ENCODE data around the gene RARA.

Gene RARA

DNA sequence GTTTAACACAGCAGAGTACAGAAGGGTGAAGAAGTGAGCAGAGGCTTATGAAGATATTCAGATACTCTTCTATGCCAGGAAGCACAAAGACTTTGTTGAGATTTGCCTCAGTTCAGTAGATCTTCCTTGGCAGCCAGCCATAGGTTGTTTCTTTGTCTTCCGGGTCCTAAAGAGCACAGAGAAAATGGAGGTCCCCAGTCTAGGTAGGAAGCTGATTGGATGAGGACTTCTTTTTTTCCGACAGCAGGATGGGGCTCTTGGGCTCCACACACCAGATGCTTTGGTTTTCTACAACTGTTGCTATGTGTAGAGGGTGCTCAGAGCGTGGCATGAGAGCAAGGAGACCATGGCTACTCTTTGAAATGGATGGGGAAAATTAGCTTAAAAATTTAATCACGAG lies 29.6 kb upstream of the RARA start:
- no peak for DNase-seq
- H3K4me1 ChIP-seq (ENCODE audit: control insufficient read depth, insufficient read depth, low read depth, low read length) = peaks cover 2% of the 10 kb centered on the region
- H3K4ac ChIP-seq (ENCODE audit: low read depth in 1 of 2, low read length in 2 of 2) = no peak overlapping the region
- no peak overlapping the region for H2BK120ac ChIP-seq (ENCODE audit: low read depth, low read length)
- H3K36me3 ChIP-seq (ENCODE audit: control insufficient read depth in 1 of 2, insufficient read depth in 2 of 2, low read depth in 1 of 2, low read length in 2 of 2) = peaks cover 41 to 75% of the 10 kb centered on the region in 2 experiments
- H4K91ac ChIP-seq (ENCODE audit: low read length) = no peak overlapping the region
- H3K14ac ChIP-seq (ENCODE audit: low read length in 2 of 2) = no peak overlapping the region
- H3K23ac ChIP-seq (ENCODE audit: low read length in 2 of 2) = no peak overlapping the region
- H3K9me3 ChIP-seq (ENCODE audit: control insufficient read depth, low read length) = no peaks in the 10 kb centered on the region
- H2BK15ac ChIP-seq (ENCODE audit: low read depth, poor library complexity, severe bottlenecking) = no peak overlapping the region
- no peaks in the 10 kb centered on the region for H3K27me3 ChIP-seq (ENCODE audit: control insufficient read depth in 1 of 2, insufficient read depth in 1 of 2, low read length in 2 of 2)
- no peak overlapping the region for H2BK12ac ChIP-seq (ENCODE audit: low read length in 2 of 2)
- no peak overlapping the region for H3K27ac ChIP-seq (ENCODE audit: low read length, poor library complexity, severe bottlenecking)
- no peak overlapping the region for H3K4me3 ChIP-seq (ENCODE audit: insufficient read depth in 1 of 2, low read depth in 1 of 2, low read length in 2 of 2)
- no peak overlapping the region for H4K8ac ChIP-seq (ENCODE audit: low read length)
- WGBS = 94% methylated on average over 3 of the region's 4 CpGs
- no peak overlapping the region for H3K9ac ChIP-seq (ENCODE audit: low read length)
- no peak overlapping the region for H2AK5ac ChIP-seq (ENCODE audit: low read length, severe bottlenecking)
- H3K4me2 ChIP-seq (ENCODE audit: low read length, poor library complexity, severe bottlenecking) = no peak overlapping the region
- no peak overlapping the region for H2AFZ ChIP-seq (ENCODE audit: low read depth, low read length)
- H3K79me1 ChIP-seq (replicated peaks; ENCODE audit: low read length, poor library complexity, severe bottlenecking) = peaks cover 2% of the 10 kb centered on the region
- no peak overlapping the region for H3K18ac ChIP-seq (ENCODE audit: low read depth in 1 of 2, low read length in 2 of 2)
- H2BK5ac ChIP-seq (ENCODE audit: low read depth, low read length, poor library complexity, severe bottlenecking) = no peak overlapping the region

GRCh38 chr17:40281663-40282062 lies 27.3 kb upstream of the RARA start:
- H3K4me3 ChIP-seq (ENCODE audit: insufficient read depth in 1 of 2, low read depth in 1 of 2, low read length in 2 of 2) = no peak overlapping the region
- no peak overlapping the region for H3K27ac ChIP-seq (ENCODE audit: low read length, poor library complexity, severe bottlenecking)
- H2AK5ac ChIP-seq (ENCODE audit: low read length, severe bottlenecking) = peak overlapping the region; percentile 45
- no peak overlapping the region for H3K14ac ChIP-seq (ENCODE audit: low read length in 2 of 2)
- DNase-seq = no peak
- H3K4me2 ChIP-seq (ENCODE audit: low read length, poor library complexity, severe bottlenecking) = no peak overlapping the region
- no peaks in the 10 kb centered on the region for H3K79me1 ChIP-seq (replicated peaks; ENCODE audit: low read length, poor library complexity, severe bottlenecking)
- H2BK12ac ChIP-seq (ENCODE audit: low read length in 2 of 2) = no peak overlapping the region
- peaks cover 31 to 62% of the 10 kb centered on the region in 2 experiments for H3K36me3 ChIP-seq (ENCODE audit: control insufficient read depth in 1 of 2, insufficient read depth in 2 of 2, low read depth in 1 of 2, low read length in 2 of 2)
- no peak overlapping the region for H2BK15ac ChIP-seq (ENCODE audit: low read depth, poor library complexity, severe bottlenecking)
- no peak overlapping the region for H4K91ac ChIP-seq (ENCODE audit: low read length)
- H3K9ac ChIP-seq (ENCODE audit: low read length) = no peak overlapping the region
- no peak overlapping the region for H2BK5ac ChIP-seq (ENCODE audit: low read depth, low read length, poor library complexity, severe bottlenecking)
- H3K27me3 ChIP-seq (ENCODE audit: control insufficient read depth in 1 of 2, insufficient read depth in 1 of 2, low read length in 2 of 2) = no peaks in the 10 kb centered on the region
- H3K18ac ChIP-seq (ENCODE audit: low read depth in 1 of 2, low read length in 2 of 2) = no peak overlapping the region
- no peaks in the 10 kb centered on the region for H3K9me3 ChIP-seq (ENCODE audit: control insufficient read depth, low read length)
- H3K4me1 ChIP-seq (ENCODE audit: control insufficient read depth, insufficient read depth, low read depth, low read length) = peaks cover 9% of the 10 kb centered on the region
- no peak overlapping the region for H3K23ac ChIP-seq (ENCODE audit: low read length in 2 of 2)
- no peak overlapping the region for H2BK120ac ChIP-seq (ENCODE audit: low read depth, low read length)
- no peak overlapping the region for H4K8ac ChIP-seq (ENCODE audit: low read length)
- no peak overlapping the region for H2AFZ ChIP-seq (ENCODE audit: low read depth, low read length)
- H3K4ac ChIP-seq (ENCODE audit: low read depth in 1 of 2, low read length in 2 of 2) = no peak overlapping the region
- 100% methylated on average over 1 of the region's 2 CpGs for WGBS

- Histone ChIP-seq H2AFZ (ENCODE audit: low read depth, low read length) (no peak overlapping the region), H4K8ac (ENCODE audit: low read length) (no peak overlapping the region), H3K23ac (ENCODE audit: low read length in 2 of 2) (no peak overlapping the region), H3K4me2 (ENCODE audit: low read length, poor library complexity, severe bottlenecking) (no peak overlapping the region), H3K4me3 (ENCODE audit: insufficient read depth in 1 of 2, low read depth in 1 of 2, low read length in 2 of 2) (peak overlapping the region in 1 of 2 experiments; percentile 75), H3K36me3 (ENCODE audit: control insufficient read depth in 1 of 2, insufficient read depth in 2 of 2, low read depth in 1 of 2, low read length in 2 of 2) (peaks cover 17 to 42% of the 10 kb centered on the region in 2 experiments), H3K18ac (ENCODE audit: low read depth in 1 of 2, low read length in 2 of 2) (no peak overlapping the region), H4K91ac (ENCODE audit: low read length) (no peak overlapping the region), H3K9ac (ENCODE audit: low read length) (peak overlapping the region; percentile 84), H3K27me3 (ENCODE audit: control insufficient read depth in 1 of 2, insufficient read depth in 1 of 2, low read length in 2 of 2) (no peaks in the 10 kb centered on the region), H2BK15ac (ENCODE audit: low read depth, poor library complexity, severe bottlenecking) (no peak overlapping the region), H3K9me3 (ENCODE audit: control insufficient read depth, low read length) (no peaks in the 10 kb centered on the region), H3K27ac (ENCODE audit: low read length, poor library complexity, severe bottlenecking) (peak overlapping the region; percentile 97), H3K14ac (ENCODE audit: low read length in 2 of 2) (no peak overlapping the region), H3K4me1 (ENCODE audit: control insufficient read depth, insufficient read depth, low read depth, low read length) (peaks cover 17% of the 10 kb centered on the region), H2BK120ac (ENCODE audit: low read depth, low read length) (no peak overlapping the region), H2BK12ac (ENCODE audit: low read length in 2 of 2) (no peak overlapping the region), H3K4ac (ENCODE audit: low read depth in 1 of 2, low read length in 2 of 2) (no peak overlapping the region), H2BK5ac (ENCODE audit: low read depth, low read length, poor library complexity, severe bottlenecking) (no peak overlapping the region), H3K79me1 (replicated peaks; ENCODE audit: low read length, poor library complexity, severe bottlenecking) (peaks cover 2% of the 10 kb centered on the region), H2AK5ac (ENCODE audit: low read length, severe bottlenecking) (peak overlapping the region; percentile 94)
- peak; percentile 88 for DNase-seq
- WGBS = no CpG with 5 or more reads among the region's 2 CpGs
Observed at GRCh38 chr17:40283662-40284061, 25.3 kb upstream of the RARA start.

GRCh38 chr17:40284085-40284713 lies 24.8 kb upstream of the RARA start:
- Histone ChIP-seq H3K79me1 (replicated peaks; ENCODE audit: low read length, poor library complexity, severe bottlenecking) (peaks cover 2% of the 10 kb centered on the region), H3K4me3 (ENCODE audit: insufficient read depth in 1 of 2, low read depth in 1 of 2, low read length in 2 of 2) (peak overlapping the region in 1 of 2 experiments; percentile 75), H3K23ac (ENCODE audit: low read length in 2 of 2) (no peak overlapping the region), H3K14ac (ENCODE audit: low read length in 2 of 2) (no peak overlapping the region), H3K9ac (ENCODE audit: low read length) (peak overlapping the region; percentile 84), H4K8ac (ENCODE audit: low read length) (no peak overlapping the region), H2AK5ac (ENCODE audit: low read length, severe bottlenecking) (peak overlapping the region; percentile 90), H4K91ac (ENCODE audit: low read length) (no peak overlapping the region), H3K27ac (ENCODE audit: low read length, poor library complexity, severe bottlenecking) (peak overlapping the region; percentile 97), H3K4me2 (ENCODE audit: low read length, poor library complexity, severe bottlenecking) (peak overlapping the region; percentile 45), H3K9me3 (ENCODE audit: control insufficient read depth, low read length) (no peaks in the 10 kb centered on the region), H3K4me1 (ENCODE audit: control insufficient read depth, insufficient read depth, low read depth, low read length) (peaks cover 17% of the 10 kb centered on the region), H2AFZ (ENCODE audit: low read depth, low read length) (no peak overlapping the region), H3K27me3 (ENCODE audit: control insufficient read depth in 1 of 2, insufficient read depth in 1 of 2, low read length in 2 of 2) (no peaks in the 10 kb centered on the region), H2BK120ac (ENCODE audit: low read depth, low read length) (no peak overlapping the region), H3K4ac (ENCODE audit: low read depth in 1 of 2, low read length in 2 of 2) (peak overlapping the region in 1 of 2 experiments; percentile 47), H2BK5ac (ENCODE audit: low read depth, low read length, poor library complexity, severe bottlenecking) (peak overlapping the region; percentile 40), H3K36me3 (ENCODE audit: control insufficient read depth in 1 of 2, insufficient read depth in 2 of 2, low read depth in 1 of 2, low read length in 2 of 2) (peaks cover 12 to 37% of the 10 kb centered on the region in 2 experiments), H2BK15ac (ENCODE audit: low read depth, poor library complexity, severe bottlenecking) (no peak overlapping the region), H3K18ac (ENCODE audit: low read depth in 1 of 2, low read length in 2 of 2) (peak overlapping the region in 1 of 2 experiments; percentile 29), H2BK12ac (ENCODE audit: low read length in 2 of 2) (peak overlapping the region; percentile 45 to 52)
- DNase-seq = peak; percentile 85
- WGBS = no CpG with 5 or more reads among the region's 2 CpGs
